IPS-NIHi7 (cell line): ENCODE measurements around the gene SEPTIN2.
"Not testable (repeated sequence)": the region's sequence is repeated elsewhere in the genome, so short reads cannot be mapped to it uniquely, and the experiment has no call there.

Experiments
- DNase-seq: peaks from one replicate; pipeline ENCODE4 v3.0.0; 2012; ENCODE audit warnings: mixed read lengths; ENCODE audit errors: extremely low spot score

The SEPTIN2 gene

GRCh38 chr2:241350878-241351639, 35.3 kb downstream of the SEPTIN2 start:
- no peak for DNase-seq

GRCh38 chr2:241351640-241352031, 35.9 kb downstream of the SEPTIN2 start:
- DNase-seq: no peak

GRCh38 chr2:241352227-241352626, 36.5 kb downstream of the SEPTIN2 start:
- DNase-seq: no peak

DNA sequence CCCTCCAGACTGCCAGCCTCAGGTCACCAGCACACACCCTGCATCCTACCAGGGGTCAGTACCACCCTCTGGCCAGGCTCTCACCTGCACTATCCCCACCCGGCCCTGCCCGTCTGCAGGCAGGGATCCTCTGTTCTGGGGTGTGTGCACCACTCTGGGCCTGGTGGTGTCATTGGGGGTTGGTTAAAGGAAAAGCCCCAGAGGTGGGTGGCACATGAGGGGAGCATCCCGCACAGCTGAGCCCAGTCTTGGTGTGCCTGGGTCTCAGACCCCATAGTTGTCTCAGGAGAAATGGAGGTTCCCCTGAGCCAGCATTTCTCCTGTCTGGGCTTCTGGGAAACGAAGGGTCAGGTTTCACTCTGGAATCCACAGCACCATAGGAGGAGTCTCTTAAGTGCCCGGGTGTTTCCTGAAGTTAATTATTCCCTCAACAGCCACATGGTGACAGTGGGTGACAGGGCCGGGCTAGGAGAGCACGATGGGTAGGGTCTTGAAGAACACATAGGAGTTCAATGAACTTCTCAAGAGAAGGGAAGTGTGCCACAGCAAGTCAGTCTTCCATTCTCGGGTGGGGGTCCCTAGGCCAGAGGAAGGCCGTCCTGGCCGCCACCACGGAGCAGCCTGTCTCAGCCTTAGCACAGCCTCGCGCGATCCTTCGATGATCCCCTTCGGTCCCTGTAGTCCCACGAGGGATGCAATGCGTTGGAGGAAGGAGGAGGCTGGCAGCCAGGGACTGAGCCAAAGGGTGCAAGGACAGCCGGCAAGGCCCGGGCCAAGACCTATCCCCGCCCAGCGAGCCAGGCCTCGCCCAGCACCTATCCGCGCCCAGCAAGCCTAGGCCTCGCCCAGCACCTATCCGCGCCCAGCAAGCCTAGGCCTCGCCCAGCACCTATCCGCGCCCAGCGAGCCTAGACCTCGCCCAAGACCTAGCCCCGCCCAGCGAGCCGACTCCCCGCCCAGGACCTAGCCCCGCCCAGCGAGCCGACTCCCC, 39.2 kb downstream of the SEPTIN2 start:
- peak; percentile 76 for DNase-seq

DNA sequence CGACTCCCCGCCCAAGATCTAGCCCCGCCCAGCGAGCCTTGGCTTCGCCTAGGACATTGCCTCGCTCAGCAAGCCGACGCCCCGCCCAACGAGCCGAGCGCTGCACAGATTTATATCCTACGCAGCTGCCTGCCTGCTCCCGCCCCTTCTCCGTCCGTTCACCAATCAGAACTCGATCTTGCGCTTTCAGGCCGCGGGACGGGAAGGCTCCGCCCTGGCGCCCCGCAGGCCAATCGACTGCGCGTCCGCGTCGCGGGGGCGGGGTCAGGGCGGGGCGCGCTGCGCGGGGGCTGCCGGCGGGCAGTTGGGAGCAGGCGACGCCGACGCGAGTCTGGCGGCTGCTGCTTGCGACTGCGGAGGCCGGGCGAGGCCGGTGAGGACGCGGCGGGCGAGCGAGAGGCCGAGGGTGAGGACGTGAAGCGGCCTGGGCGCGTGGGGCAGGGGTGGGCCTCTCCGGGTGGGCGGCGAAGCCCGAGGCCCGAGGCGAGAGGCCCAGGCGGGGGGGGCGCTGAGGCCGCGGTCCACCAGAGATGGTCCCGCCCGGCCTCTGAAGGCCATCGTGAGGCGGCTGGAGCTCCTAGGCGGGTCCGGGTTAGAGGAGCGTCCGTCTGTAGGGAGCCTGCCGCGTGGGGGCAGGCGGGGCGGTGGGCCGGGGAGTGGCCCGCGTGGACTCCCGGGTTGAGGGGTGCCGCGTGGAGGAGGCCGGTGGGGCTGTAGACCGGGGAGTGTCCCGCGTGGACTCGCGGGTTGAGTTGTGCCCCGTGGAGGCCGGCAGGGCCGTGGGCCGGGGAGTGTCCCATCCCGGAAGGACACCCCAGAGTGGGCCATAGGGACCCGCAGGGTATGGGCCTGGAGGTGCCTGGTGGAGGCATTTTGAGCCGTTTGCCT, 40.5 kb downstream of the SEPTIN2 start, which contains the start of gene FARP2:
Gene FARP2 (plus strand): TSS at position 303 of the 888 bp plus-strand sequence. CDS start 16,823 bp downstream, outside the sequence.
- peak; percentile 89 for DNase-seq

DNA sequence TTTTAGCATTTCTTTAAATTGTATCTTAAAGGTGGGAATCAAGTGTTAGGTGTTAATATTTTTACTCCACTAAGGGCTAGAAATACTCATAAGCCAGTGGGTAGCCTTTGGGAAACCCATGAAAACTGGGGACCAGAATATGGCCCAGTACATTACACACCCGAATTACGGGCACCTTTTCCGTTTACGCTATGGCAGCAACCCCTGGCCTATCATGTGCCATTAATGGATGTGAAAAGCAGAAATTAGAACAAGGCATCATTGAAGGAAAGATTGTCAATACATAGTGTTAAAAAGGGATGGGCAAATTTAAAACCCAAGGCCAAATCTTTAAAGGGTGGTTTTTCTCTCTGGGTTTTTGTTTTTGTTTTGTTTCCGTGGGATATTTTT, 41.1 kb downstream of the SEPTIN2 start:
- DNase-seq: no peak

DNA sequence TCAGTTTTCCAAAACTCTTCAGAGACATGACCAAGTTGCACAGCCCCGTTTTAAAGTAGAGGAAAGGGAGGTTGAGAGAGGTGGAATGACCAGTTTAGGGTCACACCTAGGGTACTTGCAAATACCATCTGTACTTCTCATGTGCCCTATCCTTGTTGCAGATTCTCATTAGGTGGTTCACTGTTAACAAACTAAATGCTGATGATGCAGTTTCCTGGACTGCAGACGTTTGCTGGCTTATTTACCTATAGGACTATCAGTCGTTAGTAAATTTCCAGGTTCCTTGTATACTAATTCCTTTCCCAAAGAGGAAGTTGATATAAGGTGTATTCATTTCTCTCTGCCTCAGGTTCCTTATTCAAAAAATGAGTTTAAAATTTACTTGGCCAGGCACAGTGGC, 41.8 kb downstream of the SEPTIN2 start:
- DNase-seq: no peak

DNA sequence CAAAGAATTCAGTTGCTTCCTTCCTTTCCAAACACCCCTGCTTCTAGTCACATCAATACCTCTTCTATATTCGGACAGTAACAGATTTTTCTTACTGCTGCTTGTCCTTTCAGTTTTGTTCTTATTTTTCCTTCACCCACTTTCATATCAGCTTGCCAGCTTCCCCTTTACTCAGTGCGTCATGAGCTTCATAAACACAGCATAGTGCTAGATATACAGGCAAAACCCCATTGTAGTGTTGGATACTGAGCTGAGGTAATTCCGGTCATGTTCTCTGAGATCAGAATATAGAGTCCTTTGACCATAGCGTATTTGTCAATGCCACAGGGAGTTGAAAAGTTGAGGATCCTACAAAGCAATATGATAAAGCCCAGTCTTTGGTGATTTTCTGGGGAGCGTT, 42.7 kb downstream of the SEPTIN2 start:
- no peak for DNase-seq

DNA sequence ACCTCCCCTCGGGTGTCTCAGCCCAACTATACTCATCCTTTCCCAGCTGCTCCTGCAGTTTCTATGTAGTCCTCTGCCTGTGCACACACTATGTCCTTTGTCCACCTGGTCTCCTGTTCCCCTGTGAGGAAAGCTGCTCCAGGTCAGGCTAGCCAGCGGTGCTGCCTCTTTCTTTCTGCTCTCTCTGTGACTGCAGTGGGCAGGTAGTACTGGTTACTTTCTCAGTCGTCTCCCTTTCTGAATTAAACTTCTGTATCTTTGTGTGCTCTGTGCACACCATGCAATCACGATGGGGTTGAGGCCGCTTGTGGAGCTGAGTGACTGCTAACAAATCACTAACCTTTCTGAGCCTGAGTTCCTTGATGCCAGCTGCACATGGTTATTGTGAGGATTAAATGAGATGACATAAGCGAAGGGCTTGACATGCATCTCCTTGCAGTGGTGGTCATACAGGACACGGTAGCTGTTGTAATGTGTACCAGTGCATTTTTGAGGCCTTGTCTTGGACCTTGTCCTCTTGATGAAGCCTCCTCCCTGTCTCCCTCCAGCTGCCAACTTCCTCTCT, 43.8 kb downstream of the SEPTIN2 start:
- DNase-seq: no peak

- no peak for DNase-seq
Observed at GRCh38 chr2:241363426-241363825, 47.7 kb downstream of the SEPTIN2 start.

GRCh38 chr2:241364781-241365180, 49.1 kb downstream of the SEPTIN2 start:
- no peak for DNase-seq

DNA sequence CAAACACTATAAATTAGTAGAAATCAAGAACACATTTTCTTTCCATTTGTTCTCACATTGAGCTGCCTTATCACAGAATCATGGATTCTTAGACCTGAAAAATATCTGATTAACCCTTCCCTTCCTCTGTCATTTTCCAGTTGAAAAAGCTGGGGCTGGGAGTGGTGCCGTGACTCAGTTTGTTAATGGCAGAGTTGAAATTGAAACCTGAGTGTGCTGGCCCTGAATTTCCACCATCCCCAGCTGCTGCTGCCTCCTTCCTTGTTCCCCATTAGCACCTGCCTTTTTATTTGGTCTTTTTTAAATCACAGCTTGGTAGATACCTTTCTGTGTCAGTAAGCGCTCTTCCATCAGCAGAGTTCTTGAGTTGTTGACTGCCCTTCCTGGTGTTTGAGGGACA, 51.0 kb downstream of the SEPTIN2 start:
- DNase-seq: no peak

GRCh38 chr2:241368643-241369042, 52.9 kb downstream of the SEPTIN2 start:
- no peak for DNase-seq

DNA sequence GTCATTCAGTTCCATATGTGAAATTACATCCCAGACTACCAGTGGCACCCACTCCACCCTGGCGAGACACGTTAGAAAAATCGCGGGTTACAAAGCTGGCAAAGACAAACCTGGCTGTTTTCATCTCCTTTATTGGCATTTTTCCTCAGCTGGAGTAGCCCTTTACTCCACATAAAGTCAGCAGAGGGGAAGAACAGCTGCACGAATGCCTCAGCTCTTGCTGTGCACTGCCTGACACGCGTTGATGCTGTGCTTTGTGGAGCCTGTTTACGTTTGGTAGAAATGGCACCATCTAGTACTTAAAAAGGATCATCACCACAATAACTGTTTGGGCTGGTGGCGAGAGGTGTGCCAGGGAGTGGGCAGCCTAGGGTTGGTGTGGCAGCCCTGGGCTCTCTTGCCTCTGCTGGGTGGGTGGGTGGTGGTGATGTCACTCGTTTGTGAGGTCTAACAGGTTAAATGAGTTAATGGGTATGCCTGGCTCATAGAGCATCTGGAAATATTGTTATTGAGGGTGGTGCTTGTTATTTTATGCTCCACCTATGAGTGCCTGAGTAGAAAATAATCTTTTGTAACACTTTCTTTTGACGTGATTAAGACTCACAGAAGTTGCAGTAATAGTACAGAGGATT, 56.8 kb downstream of the SEPTIN2 start:
- no peak for DNase-seq

GRCh38 chr2:241373446-241373845, 57.7 kb downstream of the SEPTIN2 start:
- DNase-seq: no peak

DNA sequence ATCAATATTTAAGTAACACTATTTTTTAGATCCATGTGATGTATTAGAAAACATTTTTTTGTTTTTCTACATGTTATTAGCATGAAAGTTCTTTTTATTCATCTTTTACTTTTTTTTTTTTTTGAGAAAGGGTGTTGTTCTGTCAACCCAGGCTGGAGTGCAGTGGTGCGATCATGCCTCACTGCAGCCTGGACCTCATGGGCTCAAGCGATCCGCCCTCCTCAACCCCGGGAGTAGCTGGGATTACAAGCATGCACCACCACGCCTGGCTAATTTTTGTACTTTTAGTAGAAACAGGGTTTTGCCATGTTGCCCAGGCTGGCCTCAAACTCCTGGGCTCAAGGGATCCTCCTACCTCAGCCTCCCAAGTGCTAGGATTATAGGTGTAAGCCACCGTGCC, 58.2 kb downstream of the SEPTIN2 start:
- DNase-seq: not testable (repeated sequence)

DNA sequence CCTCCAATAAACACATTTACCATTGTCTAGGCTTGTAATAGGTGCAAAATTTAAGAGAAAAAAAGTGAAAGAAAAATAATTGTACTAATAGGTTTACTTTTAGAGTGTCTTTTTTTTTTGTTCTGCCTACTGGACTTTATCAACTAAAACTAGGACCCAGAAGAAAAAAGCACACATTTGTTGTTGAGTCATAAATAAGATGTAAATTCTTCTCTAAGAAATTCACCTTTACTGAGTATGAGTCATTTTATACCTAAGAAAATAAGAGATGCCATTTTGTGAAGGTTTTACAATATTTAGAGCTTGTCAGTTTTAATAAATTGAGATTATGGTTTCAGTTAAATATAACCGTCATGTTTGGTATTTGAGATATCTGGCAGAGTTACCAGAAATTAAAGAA, 59.6 kb downstream of the SEPTIN2 start:
- no peak for DNase-seq

DNA sequence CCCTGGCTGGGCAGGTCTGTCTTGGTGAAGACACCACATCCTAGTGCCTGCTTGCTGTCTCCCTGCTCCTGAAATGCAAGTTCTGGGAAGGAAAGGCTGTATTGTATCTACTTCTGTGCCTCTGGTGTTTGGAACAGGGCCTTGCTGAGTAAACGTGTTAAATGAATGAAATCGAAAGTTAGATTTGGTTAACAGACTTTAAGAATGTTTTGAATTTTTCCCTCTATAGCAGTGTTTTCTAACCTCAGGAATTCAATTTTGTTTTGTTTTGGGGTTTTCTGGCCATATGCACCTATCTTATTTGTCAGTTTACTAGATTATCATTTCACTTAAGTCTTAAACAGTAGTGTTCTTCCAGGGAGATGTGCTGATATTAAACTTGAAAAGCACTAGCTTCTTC, 61.1 kb downstream of the SEPTIN2 start:
- DNase-seq: no peak

GRCh38 chr2:241378816-241379215, 63.1 kb downstream of the SEPTIN2 start:
- DNase-seq: no peak
